DND-41 (cell line): Measurements from ENCODE around the gene NPIPA8.
"Not testable (repeated sequence)": the region's sequence is repeated elsewhere in the genome, so short reads cannot be mapped to it uniquely, and the experiment has no call there.

Experiments
- EZH2 ChIP-seq: IDR thresholded peaks from 3 replicates; pipeline ENCODE4 v1.6.1; 2012; ENCODE audit warnings: borderline replicate concordance, low read depth, mild to moderate bottlenecking, moderate library complexity, low read length, inconsistent platforms; ENCODE audit not compliant: severe bottlenecking
- TF ChIP-seq, protein P1 (sequence below): IDR thresholded peaks from 2 replicates; pipeline ENCODE4 v1.5.1; 2012; ENCODE audit warnings: borderline replicate concordance, low read length, moderate library complexity, mild to moderate bottlenecking; ENCODE audit not compliant: poor library complexity, severe bottlenecking; ENCODE audit errors: extremely low read depth

DNA sequence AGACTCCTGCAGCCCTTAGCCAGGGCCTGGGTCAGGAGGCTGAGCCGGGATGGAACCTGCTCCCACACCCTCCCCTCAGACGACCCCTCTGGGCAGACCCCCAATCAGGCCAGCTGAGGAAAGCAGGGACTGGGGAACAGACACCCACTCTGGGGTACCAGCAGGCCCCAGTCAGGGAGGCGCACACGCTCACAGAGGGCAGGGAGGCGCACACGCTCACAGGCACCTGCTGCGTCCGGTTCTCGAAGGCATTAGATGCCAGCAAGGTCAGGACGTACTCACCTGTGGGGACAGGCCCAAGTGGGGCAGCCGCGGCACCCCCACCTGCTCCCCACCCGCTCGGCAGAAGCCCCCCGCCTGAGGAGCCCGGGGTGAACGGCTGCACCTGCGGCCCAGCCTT is 8.1 kb upstream of the NPIPA8 start:
- TF ChIP-seq, protein P1, sequence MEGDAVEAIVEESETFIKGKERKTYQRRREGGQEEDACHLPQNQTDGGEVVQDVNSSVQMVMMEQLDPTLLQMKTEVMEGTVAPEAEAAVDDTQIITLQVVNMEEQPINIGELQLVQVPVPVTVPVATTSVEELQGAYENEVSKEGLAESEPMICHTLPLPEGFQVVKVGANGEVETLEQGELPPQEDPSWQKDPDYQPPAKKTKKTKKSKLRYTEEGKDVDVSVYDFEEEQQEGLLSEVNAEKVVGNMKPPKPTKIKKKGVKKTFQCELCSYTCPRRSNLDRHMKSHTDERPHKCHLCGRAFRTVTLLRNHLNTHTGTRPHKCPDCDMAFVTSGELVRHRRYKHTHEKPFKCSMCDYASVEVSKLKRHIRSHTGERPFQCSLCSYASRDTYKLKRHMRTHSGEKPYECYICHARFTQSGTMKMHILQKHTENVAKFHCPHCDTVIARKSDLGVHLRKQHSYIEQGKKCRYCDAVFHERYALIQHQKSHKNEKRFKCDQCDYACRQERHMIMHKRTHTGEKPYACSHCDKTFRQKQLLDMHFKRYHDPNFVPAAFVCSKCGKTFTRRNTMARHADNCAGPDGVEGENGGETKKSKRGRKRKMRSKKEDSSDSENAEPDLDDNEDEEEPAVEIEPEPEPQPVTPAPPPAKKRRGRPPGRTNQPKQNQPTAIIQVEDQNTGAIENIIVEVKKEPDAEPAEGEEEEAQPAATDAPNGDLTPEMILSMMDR, result not testable (repeated sequence)
- not testable (repeated sequence) for TF ChIP-seq EZH2
